Astrocyte of the cerebellum (primary cell): ENCODE results near the gene CR2.

ENCODE experiments used
- DNase-seq: peaks from one replicate; pipeline ENCODE4 v3.0.0-alpha.2; 2011; ENCODE audit warnings: low read depth
- H3K4me3 ChIP-seq: 2 replicates; pipeline ENCODE4 v1.5.1; 2011; ENCODE audit warnings: mild to moderate bottlenecking, low read depth, low read length, moderate library complexity
- CTCF ChIP-seq: IDR thresholded peaks from 2 replicates; pipeline ENCODE4 v1.5.1; 2012; ENCODE audit warnings: low read length, low read depth, moderate library complexity, mild to moderate bottlenecking; ENCODE audit errors: missing control alignments
- in situ Hi-C: cut with HindIII; loops from 2 replicates; pipeline ENCODE4 v1.10.0; 2017; ENCODE audit warnings: low sequenced_read_pairs

The CR2 gene

DNA sequence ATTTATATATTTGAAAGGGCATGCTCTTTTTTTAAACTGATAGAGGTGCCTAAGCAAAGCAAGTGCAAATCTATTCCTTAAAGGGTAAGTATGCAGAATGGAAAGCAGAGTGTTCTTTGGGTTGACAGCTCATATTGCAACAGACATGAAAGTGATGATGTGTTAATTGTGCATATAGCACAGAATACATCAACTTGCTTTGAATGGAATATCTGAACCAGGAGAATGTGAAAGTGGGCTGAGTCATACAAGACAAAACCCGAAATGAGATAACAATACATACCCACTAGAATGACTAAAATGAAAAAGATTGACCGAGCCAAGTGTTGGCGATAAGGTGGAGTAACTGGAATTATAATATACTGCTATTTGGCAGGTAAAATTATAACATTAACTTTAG, 46.2 kb downstream of the CR2 start:
- TF ChIP-seq CTCF: no peak
- DNase-seq: no peak
- in situ Hi-C loops: no loop called here

DNA sequence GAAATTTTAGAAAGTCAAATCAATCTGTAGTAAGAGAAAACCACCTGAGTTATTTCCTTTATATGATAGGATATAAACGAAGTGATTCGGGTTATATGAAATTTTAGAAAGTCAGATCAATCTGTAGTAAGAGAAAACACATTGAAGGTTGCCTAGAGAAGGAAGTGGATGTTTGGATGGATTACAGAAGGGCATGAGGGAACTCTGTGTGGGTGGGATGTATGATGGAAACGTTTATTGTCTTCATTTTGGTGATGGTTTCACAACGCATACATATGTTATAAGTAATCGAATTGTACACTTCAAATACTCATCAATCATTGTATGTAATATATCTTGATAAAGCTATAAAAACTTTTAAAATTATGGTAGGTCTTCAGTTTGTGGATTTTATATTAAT, 46.9 kb downstream of the CR2 start:
- H3K4me3 ChIP-seq: no peak overlapping the region
- in situ Hi-C loops: no loop called here
- DNase-seq: no peak
- TF ChIP-seq CTCF: no peak

More for the DNA sequence above, 46.2 kb downstream of the CR2 start:
- no peak overlapping the region for H3K4me3 ChIP-seq

DNA sequence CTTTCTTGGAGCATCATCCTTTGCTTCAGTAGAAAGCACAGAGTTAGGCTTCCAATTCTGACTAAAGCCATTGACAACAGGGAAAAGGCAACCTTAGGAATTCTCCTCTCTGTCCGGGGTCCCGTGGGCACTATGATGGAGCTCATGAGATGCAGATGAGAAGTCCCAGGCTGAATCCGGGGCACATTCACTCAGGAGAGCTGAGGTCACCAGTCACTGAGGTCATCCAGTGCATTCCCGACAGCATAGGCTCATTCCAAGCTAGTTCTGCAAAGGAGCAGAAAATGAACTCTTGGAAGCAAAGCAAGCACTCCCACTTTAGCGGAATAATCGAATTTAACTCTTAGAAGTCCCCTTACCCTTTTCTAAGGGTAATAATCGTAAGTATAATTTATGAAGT, 48.6 kb downstream of the CR2 start:
- no peak for DNase-seq
- no peak overlapping the region for H3K4me3 ChIP-seq
- in situ Hi-C loops: no loop called here
- no peak for TF ChIP-seq CTCF

GRCh38 chr1:207503950-207504349, 49.8 kb downstream of the CR2 start:
- no peak for DNase-seq
- no peak for TF ChIP-seq CTCF
- in situ Hi-C loops: no loop called here
- no peak overlapping the region for H3K4me3 ChIP-seq

DNA sequence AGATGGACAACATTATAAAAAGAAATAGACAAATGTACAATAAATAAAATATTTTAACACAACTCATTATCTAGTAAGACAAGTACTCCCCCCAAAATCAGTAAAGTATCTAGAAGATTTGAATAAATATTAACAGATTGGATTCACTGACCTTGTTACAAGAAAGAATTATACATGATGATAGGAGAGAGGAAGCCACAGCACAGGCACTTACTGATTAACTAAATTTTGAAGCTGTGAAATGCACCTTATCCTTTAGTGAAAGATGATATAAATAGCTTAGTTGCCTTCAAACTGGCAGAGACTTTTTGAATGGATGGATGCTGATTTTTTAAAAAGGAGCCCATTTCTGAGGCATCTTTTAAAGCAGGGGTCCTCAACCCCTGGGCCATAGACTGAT, 50.3 kb downstream of the CR2 start:
- no peak overlapping the region for H3K4me3 ChIP-seq
- DNase-seq: no peak
- in situ Hi-C loops: no loop called here
- TF ChIP-seq CTCF: no peak

DNA sequence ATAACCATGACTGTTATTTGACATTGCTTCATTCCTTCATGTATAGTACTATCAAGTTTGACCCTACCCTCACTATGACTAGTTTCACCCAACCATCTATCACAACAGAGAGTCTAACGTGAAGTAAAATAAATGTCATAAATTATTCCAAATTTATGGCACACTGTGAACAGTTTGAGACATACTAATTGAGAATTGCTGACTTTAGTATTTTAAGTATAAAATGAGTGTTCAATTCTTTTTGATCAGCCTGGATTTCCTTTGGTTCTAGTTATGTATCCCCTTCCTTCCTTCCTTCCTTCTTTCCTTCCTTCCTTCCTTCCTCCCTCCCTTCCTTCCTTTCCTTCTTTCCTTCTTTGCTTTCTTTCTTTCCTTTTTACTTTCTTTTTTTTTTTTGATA, 56.3 kb downstream of the CR2 start:
- DNase-seq: no peak
- in situ Hi-C loops: no loop called here
- TF ChIP-seq CTCF: no peak
- H3K4me3 ChIP-seq: no peak overlapping the region

DNA sequence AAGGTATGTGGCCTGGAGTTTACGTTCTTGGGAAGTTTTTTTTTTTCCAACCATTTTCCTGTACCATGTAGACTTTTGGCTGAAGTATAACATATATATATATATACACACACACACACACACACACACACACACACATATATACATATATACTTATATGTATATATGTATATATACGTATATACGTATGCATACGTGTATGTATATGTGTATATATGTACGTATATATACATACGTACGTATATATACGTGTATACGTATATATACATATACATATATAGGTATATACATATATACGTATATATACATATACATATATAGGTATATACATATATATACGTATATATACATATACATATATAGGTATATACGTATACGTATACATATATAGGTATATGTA, 60.8 kb downstream of the CR2 start:
- TF ChIP-seq CTCF: no peak

More for the DNA sequence above, 60.8 kb downstream of the CR2 start:
- H3K4me3 ChIP-seq: no peak overlapping the region
- DNase-seq: no peak
- in situ Hi-C loops: no loop called here
